ENCODE results near the gene ZNF561. TPM values are rescaled to one million over a fixed set of nuclear protein-coding genes. Genes with fewer than 3 reads are reported as not detected.

ZNF561 gene
- 41.6 and 49.4 TPM in 2 replicates for total RNA-seq (ENCODE audit: low replicate concordance)

DNA sequence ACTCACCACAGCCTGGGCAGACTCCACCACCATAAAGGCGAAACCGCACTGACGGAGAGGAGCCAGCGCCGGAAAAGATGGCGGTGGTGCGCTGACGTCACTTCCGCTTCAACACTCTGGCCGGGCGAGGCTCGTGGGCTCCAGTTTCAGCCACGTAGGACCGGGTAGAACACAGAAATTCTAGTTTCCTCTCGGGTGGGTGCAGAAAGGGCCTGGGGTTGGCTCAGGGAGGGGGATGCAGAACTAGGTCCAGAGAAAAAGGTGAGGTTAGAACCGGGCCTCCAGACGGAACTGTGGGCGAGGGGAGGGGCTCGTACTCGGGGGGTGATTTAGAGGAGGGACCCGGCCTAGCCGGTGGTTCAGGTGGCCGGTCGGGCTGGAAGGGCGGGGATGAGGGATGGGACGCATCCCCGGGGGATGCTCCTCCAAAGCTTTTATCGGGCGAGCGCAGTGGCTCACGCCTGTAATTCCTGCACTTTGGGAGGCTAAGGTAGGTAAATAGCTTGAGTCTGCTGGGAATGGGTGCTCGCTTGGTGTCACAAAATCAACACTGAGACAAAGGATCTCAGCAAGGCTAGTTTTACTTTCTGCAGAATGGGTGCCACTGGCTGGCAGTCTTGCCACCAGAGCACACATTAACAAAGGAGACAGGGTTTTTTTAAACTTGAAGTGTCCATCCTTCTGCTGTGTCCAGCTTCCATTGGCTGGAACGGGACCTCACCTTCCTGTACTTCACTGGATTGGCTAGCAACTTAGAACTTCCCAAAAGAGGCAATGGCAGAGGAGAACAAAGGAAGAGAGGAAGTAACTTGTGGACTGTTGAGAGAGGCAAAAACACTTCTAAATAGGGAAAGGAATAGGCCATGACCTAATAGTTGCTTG lies at the start of gene ZNF561:
Gene ZNF561, minus strand, starts transcription at position 77 of the 882 bp plus-strand sequence. CDS start 1,776 bp downstream, outside the sequence.

DNA sequence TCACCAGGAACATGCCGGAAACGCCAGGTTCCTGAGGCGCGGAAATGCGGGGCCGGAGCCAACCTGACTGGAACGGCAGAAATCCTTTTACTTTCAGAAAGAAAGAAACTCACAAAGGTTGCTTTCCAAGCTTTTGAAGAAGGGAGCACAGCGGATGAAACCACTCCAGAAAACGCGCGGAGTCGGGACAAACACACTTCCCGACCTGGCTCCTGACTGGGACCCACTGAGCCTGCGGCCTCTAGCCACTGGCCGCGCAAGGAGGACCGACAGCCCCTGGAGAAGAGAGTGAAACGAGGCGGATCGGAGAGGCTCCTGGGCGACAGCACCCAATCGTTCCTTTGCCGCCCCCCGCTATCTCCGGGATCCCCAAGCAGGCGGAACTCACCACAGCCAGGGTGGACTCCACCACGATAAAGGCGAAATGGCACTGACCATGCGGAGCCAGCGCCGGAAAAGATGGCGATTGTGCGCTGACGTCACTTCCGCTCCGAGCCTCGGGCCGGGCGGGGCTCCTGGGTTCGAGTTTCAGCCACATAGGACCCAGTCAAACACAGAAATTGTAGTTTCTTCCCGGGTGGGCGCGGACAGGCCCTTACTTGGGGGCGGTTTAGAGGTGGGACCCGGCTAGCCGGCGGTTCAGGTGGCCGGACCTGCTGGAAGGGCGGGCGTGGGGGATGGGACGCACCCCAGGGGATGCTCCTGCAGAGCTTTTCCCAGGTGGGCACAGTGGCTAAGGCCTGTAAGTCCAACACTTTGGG lies 36.8 kb downstream of the ZNF561 start, which contains the start of gene ZNF121:
Gene ZNF121, minus strand, starts transcription at position 432 of the 761 bp plus-strand sequence. CDS start 16,407 bp downstream, outside the sequence.

Other genes with a start within 250 kb of the ZNF561 start
- gene ZNF266, start 185.7 kb downstream of the ZNF561 start, total RNA-seq (ENCODE audit: low replicate concordance): 8.2 and 8.7 TPM in 2 replicates
- gene ZNF560, start 122.6 kb downstream of the ZNF561 start, total RNA-seq (ENCODE audit: low replicate concordance): under 0.01 and 1.3 TPM in 2 replicates
- 14.6 and 16.7 TPM in 2 replicates for gene ZNF426, start 82.6 kb downstream of the ZNF561 start, total RNA-seq (ENCODE audit: low replicate concordance)
- 27.6 and 39.5 TPM in 2 replicates for gene ZNF121, start 36.7 kb downstream of the ZNF561 start, total RNA-seq (ENCODE audit: low replicate concordance)
- gene ZNF562, start 53.9 kb upstream of the ZNF561 start, total RNA-seq (ENCODE audit: low replicate concordance): 25.6 and 27.1 TPM in 2 replicates
- gene ZNF846, start 147.5 kb upstream of the ZNF561 start, total RNA-seq (ENCODE audit: low replicate concordance): 8.0 and 12.2 TPM in 2 replicates
- 13.2 and 14.6 TPM in 2 replicates for gene FBXL12, start 197.8 kb upstream of the ZNF561 start, total RNA-seq (ENCODE audit: low replicate concordance)
- 279 and 284 TPM in 2 replicates for gene UBL5, start 206.7 kb upstream of the ZNF561 start, total RNA-seq (ENCODE audit: low replicate concordance)
- gene PIN1, start 214.1 kb upstream of the ZNF561 start, total RNA-seq (ENCODE audit: low replicate concordance): 54.6 and 134 TPM in 2 replicates

Measured in smooth muscle cell of the coronary artery (primary cell).